Activated CD4-positive, alpha-beta T cell treated with anti-CD3 and anti-CD28 coated beads, Interleukin-2, amount 10 ng/mL, durations not matched to agents 24 days and 14 days (primary cell): ENCODE data around the gene BMPER. TPM values are rescaled to one million over a fixed set of nuclear protein-coding genes. Genes with fewer than 3 reads are reported as not detected.
A peak's percentile ranks its signal among the peaks of the same experiment; 100 is the strongest.

ENCODE experiments used
- DNase-seq: peaks from one replicate; pipeline ENCODE4 v3.0.0; 2022
- H3K27ac Mint-ChIP-seq: one replicate; pipeline ENCODE4 v1.8.0; 2022; ENCODE audit warnings: mild to moderate bottlenecking, mixed read lengths
- H3K27me3 Mint-ChIP-seq: one replicate; pipeline ENCODE4 v1.8.0; 2022; ENCODE audit warnings: mixed read lengths
- H3K36me3 Mint-ChIP-seq: one replicate; pipeline ENCODE4 v1.8.0; 2022; ENCODE audit warnings: low read depth, mild to moderate bottlenecking, mixed read lengths
- H3K4me1 Mint-ChIP-seq: one replicate; pipeline ENCODE4 v1.8.0; 2021; ENCODE audit warnings: mixed read lengths
- H3K4me3 Mint-ChIP-seq: one replicate; pipeline ENCODE4 v1.8.0; 2022; ENCODE audit warnings: mild to moderate bottlenecking, moderate library complexity, mixed read lengths
- H3K9me3 Mint-ChIP-seq: one replicate; pipeline ENCODE4 v1.8.0; 2021; ENCODE audit warnings: mixed read lengths
- intact Hi-C: fragments of 100-400 bp; cut with micrococcal nuclease; formaldehyde crosslinking; loops from one replicate; pipeline ENCODE4 v1.15.1; 2023
- total RNA-seq: library from RNA; stranded (reverse); gene quantifications from 2 replicates; pipeline ENCODE4 v1.2.3, GENCODE V29; 2022

The BMPER gene
- total RNA-seq, 1 donor from 2014 or later, result not detected

DNA sequence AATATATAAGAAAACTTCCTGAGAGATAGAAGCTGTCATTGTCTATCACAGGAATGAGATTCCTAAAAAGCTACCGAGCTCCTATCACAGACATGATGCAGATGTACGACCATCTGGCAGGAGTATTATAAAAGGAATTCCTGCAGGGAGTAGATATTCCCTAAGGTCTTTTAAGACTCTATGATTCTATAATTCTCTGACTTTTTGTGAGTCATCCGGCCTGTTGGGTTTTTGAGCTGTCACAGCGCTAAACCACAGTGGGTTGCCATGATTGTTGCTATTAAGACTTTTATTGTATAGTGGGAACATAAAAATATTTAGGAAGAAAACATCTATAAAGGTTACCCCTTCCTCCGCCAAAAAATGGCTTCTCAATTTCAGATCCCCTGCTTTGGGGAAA, 223.4 kb downstream of the BMPER start:
- Mint-ChIP-seq H3K36me3 (peaks cover 1% of the 10 kb centered on the region), H3K4me3 (no peak overlapping the region), H3K9me3 (peaks cover 8% of the 10 kb centered on the region), H3K27ac (no peak overlapping the region), H3K4me1 (no peaks in the 10 kb centered on the region), H3K27me3 (no peaks in the 10 kb centered on the region)
- no peak for DNase-seq
- intact Hi-C loops, result no loop called here

DNA sequence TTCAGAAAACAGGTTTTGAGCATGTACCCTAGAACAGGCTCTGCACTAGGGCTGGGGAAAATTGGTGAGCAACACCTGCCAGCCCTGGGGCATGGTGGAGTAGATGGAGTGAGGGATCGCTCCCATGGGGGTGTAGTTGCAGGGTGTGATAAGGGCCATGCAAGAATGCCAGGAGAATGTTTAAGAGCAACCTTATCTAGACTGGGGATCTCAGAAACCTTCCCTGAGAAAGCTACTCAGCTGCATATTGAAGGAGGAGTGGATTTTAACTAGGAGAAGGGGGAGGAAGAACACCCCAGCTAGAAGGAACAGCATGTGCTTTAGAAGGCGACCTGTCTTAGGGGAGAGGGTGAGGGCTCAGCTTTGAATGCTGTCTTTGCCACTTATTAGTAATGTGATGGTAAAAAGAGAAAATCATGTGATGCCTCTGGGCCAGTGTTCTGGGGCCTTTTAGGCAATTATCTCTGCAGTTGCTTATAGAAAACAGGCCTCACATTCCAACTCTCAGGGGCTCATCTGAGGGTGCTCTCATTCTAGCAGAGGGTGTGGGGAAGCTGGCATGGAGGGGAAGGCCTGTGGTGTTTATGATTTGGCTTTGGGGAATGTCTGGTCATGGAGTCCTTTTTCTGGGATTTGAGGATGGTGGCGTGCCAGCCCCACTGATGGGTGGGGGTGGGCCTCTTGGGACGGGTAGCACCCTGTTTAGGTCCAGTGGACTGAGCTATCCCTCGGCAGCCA, 225.4 kb downstream of the BMPER start:
- H3K36me3 Mint-ChIP-seq, result no peaks in the 10 kb centered on the region
- peaks cover 8% of the 10 kb centered on the region for H3K9me3 Mint-ChIP-seq
- intact Hi-C loops, result no loop called here
- DNase-seq, result no peak
- no peak overlapping the region for H3K4me3 Mint-ChIP-seq
- H3K27me3 Mint-ChIP-seq, result no peaks in the 10 kb centered on the region
- H3K27ac Mint-ChIP-seq, result no peak overlapping the region
- H3K4me1 Mint-ChIP-seq, result no peaks in the 10 kb centered on the region

DNA sequence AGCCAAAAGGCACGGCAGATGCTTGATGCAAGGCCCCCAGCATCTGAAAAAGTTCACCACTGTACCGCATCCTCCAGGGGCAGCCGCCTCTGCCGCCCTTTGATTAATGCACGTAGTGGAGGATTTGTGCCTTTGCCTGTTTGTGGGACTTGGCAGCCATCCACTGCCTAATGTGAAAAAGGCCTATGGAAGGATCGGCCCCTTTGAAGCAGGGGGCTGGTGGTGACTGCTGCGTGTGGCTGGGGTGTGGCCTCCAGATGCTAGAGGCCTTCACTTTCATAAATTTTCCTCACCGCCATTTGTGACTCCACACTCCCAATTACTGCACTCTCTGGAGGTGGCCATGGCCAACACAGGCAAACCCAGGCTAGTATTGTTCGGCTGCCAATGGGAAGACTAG, 226.0 kb downstream of the BMPER start:
- no peak for DNase-seq
- intact Hi-C loops, result no loop called here
- no peak overlapping the region for H3K4me3 Mint-ChIP-seq
- H3K27me3 Mint-ChIP-seq, result no peaks in the 10 kb centered on the region
- H3K27ac Mint-ChIP-seq, result no peak overlapping the region
- no peaks in the 10 kb centered on the region for H3K4me1 Mint-ChIP-seq
- H3K9me3 Mint-ChIP-seq, result peaks cover 8% of the 10 kb centered on the region
- H3K36me3 Mint-ChIP-seq, result no peaks in the 10 kb centered on the region

DNA sequence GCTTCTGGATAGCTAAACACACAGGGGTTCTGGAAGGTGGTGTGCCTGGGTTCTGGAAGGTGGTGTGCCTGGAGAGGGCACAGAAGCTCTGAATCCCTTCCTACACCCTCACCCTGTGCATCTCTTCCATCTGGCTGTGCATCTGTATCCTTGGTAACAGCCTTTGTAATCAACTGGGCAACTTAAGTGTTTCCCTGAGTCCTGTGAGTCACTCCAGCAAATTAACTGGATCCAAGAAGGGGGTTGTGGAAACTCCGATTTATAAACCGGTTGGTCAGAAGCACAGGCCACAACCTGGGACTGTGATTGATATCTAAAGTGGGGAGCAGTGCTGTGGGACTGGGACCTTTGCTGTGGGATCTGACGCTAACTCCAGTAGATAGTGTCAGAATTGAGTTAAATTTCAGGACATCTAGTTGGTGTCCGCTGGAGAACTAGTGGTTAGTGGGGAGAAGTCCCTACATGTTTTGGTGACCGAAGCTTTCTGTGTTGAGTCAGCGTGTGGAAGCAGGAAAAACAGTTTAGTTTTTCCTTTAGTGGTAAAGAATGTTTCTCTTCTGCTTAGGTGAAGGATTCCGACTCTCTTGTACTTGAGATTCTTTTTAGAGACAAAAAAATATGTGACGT, 228.1 kb downstream of the BMPER start:
- no peak for DNase-seq
- Mint-ChIP-seq H3K27ac (no peak overlapping the region), H3K36me3 (no peaks in the 10 kb centered on the region), H3K4me1 (no peaks in the 10 kb centered on the region), H3K27me3 (no peaks in the 10 kb centered on the region), H3K4me3 (no peak overlapping the region), H3K9me3 (no peaks in the 10 kb centered on the region)
- intact Hi-C loops, result no loop called here

DNA sequence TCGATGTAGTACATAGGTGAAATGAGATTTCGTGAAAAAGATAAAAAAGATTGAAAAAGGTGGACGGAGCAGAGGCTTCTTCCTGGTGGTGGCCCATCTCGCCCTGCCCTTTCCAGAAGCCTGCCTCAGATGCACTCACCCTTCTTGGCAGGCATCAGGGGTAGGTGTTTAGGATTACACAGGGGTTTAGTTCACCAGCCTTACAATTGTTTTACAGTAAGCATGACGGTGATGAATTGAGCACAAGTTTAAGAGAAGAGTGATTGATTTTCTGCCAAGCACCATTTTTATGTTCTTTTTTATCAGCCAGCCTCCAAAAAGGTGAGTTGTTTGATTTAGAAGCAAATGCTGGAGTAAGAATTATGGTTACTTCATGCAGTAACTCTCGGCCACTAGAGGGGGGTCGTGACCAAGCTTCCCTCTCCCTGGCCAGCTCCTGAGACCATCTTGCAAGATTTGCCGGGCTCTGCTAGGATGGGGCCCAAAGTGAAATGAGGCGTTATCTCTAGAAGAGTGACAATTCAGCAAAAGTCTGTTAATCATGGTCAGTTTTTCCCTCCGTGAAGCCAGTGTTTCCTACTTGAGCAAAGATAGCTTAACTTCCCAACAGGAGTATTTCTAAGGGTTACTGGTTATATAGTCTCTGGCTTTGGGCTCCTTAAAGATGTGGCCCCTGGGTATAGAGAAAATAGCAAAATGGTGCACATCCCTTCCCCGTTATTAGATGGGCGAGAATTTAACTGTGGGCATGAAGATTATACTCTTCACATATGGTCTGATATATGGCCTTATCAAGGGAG, 228.8 kb downstream of the BMPER start:
- no peak overlapping the region for H3K4me3 Mint-ChIP-seq
- DNase-seq, result peak; percentile 56
- no peak overlapping the region for H3K27ac Mint-ChIP-seq
- no peaks in the 10 kb centered on the region for H3K9me3 Mint-ChIP-seq
- H3K36me3 Mint-ChIP-seq, result no peaks in the 10 kb centered on the region
- intact Hi-C loops, result no loop called here
- H3K4me1 Mint-ChIP-seq, result no peaks in the 10 kb centered on the region
- H3K27me3 Mint-ChIP-seq, result no peaks in the 10 kb centered on the region

DNA sequence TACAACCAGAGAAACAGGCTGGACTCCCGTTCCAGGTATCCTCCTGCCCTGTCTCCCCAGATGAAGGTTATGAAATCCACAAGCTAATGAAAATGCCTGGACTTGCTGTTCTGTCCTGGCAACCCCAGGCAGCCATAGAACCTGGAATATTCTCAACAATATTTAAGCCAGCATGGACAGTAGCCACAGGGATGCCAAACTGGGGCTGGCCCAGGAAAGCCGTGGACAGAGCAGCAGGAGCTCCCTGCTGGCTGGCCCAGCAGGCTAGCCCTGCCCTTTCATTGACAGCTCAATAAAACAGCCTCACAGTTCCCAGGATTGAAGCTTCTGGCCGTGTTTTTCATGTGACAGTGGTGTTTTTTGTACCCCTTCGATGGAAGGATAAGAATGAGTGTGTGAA, 230.6 kb downstream of the BMPER start:
- H3K9me3 Mint-ChIP-seq, result no peaks in the 10 kb centered on the region
- no peaks in the 10 kb centered on the region for H3K36me3 Mint-ChIP-seq
- intact Hi-C loops, result no loop called here
- no peaks in the 10 kb centered on the region for H3K4me1 Mint-ChIP-seq
- no peaks in the 10 kb centered on the region for H3K27me3 Mint-ChIP-seq
- no peak for DNase-seq
- no peak overlapping the region for H3K4me3 Mint-ChIP-seq
- H3K27ac Mint-ChIP-seq, result no peak overlapping the region

DNA sequence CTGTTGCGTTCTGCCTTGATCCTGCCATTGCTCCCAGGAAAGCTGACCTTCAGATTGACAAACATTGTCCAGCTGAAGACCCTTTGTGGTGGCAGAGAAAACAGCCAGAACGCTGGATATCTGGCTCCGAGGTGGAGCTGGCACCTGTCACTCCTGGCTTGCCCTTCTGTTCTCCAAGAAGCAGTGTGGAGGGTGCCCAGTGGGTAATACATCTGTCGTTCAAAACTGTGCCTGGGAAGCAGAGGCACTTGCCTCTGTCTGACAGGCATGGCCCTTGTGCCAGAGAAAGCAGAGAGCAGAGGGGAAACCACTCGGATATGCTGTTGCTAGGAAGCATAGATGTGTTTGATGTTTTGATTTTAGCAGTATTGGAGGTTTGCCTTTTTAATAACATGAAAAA, 231.4 kb downstream of the BMPER start:
- H3K9me3 Mint-ChIP-seq, result no peaks in the 10 kb centered on the region
- no peaks in the 10 kb centered on the region for H3K36me3 Mint-ChIP-seq
- H3K4me3 Mint-ChIP-seq, result no peak overlapping the region
- DNase-seq, result no peak
- intact Hi-C loops, result no loop called here
- H3K27me3 Mint-ChIP-seq, result no peaks in the 10 kb centered on the region
- H3K27ac Mint-ChIP-seq, result no peak overlapping the region
- no peaks in the 10 kb centered on the region for H3K4me1 Mint-ChIP-seq

DNA sequence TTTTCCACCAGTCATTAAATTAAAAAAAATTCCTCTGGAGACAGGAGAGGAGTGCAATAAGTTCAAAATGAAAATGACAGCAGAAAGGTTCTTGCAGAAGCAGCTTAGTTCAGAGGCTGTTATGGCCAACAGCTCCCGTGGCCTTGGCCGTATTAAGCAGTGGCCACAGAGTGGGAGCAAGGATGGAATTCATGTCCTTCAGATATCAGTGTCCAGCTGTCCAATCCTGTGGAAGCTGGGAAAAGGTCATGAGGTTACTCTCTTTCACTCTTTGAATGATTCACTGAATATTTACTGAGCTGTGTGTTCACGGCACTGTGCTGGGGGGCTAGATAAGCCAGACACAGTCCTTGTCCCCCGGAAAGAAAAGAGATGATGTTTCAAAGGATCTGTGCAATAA, 231.8 kb downstream of the BMPER start:
- Mint-ChIP-seq H3K36me3 (no peaks in the 10 kb centered on the region), H3K4me3 (no peak overlapping the region), H3K27me3 (no peaks in the 10 kb centered on the region), H3K4me1 (no peaks in the 10 kb centered on the region), H3K9me3 (no peaks in the 10 kb centered on the region), H3K27ac (no peak overlapping the region)
- no peak for DNase-seq
- intact Hi-C loops, result no loop called here

DNA sequence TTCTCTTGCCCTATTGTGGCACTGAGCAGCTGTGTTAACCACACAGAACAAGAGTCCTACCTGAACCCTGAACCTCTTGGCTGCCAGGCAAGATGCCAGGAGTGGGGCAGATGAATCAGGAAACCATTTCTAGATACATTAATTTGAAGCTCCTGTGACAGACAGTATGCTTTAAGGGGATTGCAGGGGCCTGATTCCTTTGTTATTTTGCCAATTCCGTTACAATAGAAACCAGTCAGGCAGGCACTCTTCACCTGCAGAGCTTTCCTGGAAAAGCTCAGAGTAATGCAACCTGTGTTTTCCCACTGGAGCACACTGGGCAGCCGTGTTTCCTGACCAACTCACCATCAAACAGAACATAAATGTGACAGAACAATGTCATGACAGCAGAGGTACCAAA, 233.1 kb downstream of the BMPER start:
- H3K27me3 Mint-ChIP-seq, result no peaks in the 10 kb centered on the region
- no peaks in the 10 kb centered on the region for H3K9me3 Mint-ChIP-seq
- no peak for DNase-seq
- no peak overlapping the region for H3K27ac Mint-ChIP-seq
- no peaks in the 10 kb centered on the region for H3K36me3 Mint-ChIP-seq
- intact Hi-C loops, result no loop called here
- no peak overlapping the region for H3K4me3 Mint-ChIP-seq
- H3K4me1 Mint-ChIP-seq, result no peaks in the 10 kb centered on the region

DNA sequence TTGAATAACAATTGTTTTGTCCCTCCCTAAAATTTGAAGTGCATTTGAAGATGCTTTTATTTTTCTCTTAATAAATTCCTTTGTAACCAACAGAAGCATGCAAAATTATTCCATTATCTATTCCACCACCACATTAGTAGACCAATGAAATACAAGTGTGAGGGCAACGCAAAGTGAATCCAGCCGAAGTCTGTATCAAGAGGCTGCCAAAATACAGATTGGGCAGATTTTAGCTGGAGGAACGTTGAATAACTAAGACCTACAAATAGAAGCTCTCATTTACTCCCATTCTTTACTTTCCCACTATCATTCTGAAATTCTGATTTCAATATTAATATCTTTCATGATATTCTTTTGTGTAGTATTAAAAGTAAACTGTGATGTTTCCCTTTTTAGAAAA, 233.7 kb downstream of the BMPER start:
- Mint-ChIP-seq H3K36me3 (no peaks in the 10 kb centered on the region), H3K4me3 (no peak overlapping the region), H3K4me1 (no peaks in the 10 kb centered on the region), H3K9me3 (no peaks in the 10 kb centered on the region), H3K27ac (no peak overlapping the region), H3K27me3 (no peaks in the 10 kb centered on the region)
- intact Hi-C loops, result no loop called here
- DNase-seq, result no peak

DNA sequence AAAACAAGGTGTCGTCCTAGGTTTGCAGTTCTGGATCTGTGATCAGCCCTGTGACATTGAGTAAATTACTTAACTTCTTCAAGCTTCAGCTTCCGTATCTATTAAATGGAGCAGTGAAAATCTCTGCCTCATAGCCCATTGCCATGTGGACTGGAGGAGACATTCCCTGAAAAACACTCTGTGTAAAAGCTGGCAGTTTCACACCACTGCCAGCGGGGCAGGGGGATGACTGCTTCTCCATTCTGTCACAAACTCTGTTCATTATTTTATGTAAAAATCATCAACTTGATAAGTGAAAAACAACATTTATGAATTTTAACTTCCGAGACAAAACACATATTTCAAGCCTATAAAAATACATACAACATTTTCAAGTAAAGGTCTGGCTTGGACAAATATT, 234.7 kb downstream of the BMPER start:
- Mint-ChIP-seq H3K36me3 (no peaks in the 10 kb centered on the region), H3K4me1 (no peaks in the 10 kb centered on the region), H3K27me3 (no peaks in the 10 kb centered on the region), H3K27ac (no peak overlapping the region), H3K9me3 (no peaks in the 10 kb centered on the region), H3K4me3 (no peak overlapping the region)
- intact Hi-C loops, result no loop called here
- DNase-seq, result no peak

DNA sequence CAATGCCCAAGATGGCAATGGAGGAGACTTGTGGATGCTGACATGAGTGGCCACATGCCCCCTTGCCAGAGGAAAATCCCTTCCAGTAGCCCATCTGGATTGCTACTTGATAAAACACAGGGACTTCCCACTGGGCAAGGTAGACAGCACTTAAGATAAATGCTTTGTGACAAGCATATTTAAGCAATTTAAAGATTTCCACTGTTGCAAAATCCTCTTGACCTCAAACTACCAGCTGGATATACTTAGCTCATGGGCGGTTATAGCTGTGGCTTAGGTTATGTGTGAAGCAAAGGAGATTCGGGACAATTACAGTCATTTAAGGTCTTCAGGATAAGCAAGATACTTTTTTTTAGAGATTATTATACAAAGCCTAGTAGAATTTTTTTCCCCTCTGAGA, 238.1 kb downstream of the BMPER start:
- DNase-seq, result no peak
- intact Hi-C loops, result no loop called here
- Mint-ChIP-seq H3K9me3 (no peaks in the 10 kb centered on the region), H3K4me1 (no peaks in the 10 kb centered on the region), H3K4me3 (no peak overlapping the region), H3K27me3 (no peaks in the 10 kb centered on the region), H3K36me3 (no peaks in the 10 kb centered on the region), H3K27ac (no peak overlapping the region)

DNA sequence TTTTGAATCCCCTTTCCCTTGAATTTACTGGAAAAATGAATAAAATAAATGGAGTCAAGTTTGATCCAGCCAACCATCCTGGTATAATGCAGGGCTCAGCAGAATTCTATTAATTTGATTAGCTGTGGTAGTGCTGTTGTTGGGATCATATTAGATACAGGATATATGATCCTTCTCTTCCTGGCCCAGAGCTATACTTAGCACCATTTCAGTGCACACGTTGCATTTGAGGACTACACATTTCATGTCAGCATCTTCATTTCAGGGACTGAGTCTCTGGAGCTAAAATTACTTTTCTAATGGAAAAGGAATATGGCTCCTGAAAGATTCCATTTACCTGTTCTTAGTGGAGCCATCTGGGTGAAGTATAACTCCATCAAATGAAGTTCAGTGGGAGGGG, 240.3 kb downstream of the BMPER start:
- no peak overlapping the region for H3K4me3 Mint-ChIP-seq

DNA sequence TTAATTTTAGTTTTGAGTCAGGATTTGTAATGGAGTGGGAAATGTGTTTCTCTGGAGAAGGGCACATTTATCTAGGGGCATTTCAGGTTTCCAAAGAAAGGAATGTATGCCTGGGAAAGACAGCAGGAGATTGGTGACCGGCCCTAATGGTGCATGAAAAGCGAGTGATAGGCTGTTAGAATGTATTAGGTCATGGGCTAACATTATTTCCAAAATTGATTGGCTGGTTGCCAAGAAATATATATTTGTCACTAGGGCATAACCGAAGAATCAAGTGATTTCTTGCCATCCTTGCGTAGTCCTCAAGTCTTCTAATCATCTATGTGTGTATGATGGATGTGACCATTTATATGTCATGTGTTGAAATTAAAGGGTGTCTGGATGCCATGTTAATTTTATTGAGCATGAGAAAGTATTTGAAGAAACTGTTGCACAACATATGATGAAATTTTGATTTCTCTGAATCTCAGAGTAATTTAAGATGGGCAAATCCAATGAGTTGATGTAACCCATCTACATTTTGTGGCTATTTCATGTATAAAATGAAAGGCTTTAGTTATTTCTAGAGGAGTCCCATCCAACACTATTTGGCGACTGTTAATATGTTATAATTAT, 248.4 kb downstream of the BMPER start:
- no peak for DNase-seq
- H3K36me3 Mint-ChIP-seq, result no peaks in the 10 kb centered on the region
- no peaks in the 10 kb centered on the region for H3K9me3 Mint-ChIP-seq
- no peaks in the 10 kb centered on the region for H3K27me3 Mint-ChIP-seq
- H3K4me3 Mint-ChIP-seq, result no peak overlapping the region
- no peak overlapping the region for H3K27ac Mint-ChIP-seq
- intact Hi-C loops, result no loop called here
- H3K4me1 Mint-ChIP-seq, result no peaks in the 10 kb centered on the region

More for the DNA sequence above, 240.3 kb downstream of the BMPER start:
- Mint-ChIP-seq H3K27me3 (no peaks in the 10 kb centered on the region), H3K4me1 (no peaks in the 10 kb centered on the region), H3K36me3 (no peaks in the 10 kb centered on the region), H3K27ac (no peak overlapping the region), H3K9me3 (no peaks in the 10 kb centered on the region)
- intact Hi-C loops, result no loop called here
- DNase-seq, result no peak
